Measurements from ENCODE around the gene PCID2. TPM values are rescaled to one million over a fixed set of nuclear protein-coding genes. Genes with fewer than 3 reads are reported as not detected.

The PCID2 gene
- polyA plus RNA-seq, 1 donor from 2014 or later: 81.3 TPM

GRCh38 chr13:113151745-113152690, 56.5 kb downstream of the PCID2 start:
- no peaks in the 10 kb centered on the region for H3K9me3 ChIP-seq (ENCODE audit: low read length)
- H3K27ac ChIP-seq (ENCODE audit: low read length): no peak overlapping the region
- H4K20me1 ChIP-seq (ENCODE audit: insufficient read depth): no peaks in the 10 kb centered on the region
- H3K4me3 ChIP-seq (ENCODE audit: low read length): no peak overlapping the region
- H3K9ac ChIP-seq (ENCODE audit: low read length): no peak overlapping the region
- H3K9me2 ChIP-seq (ENCODE audit: insufficient read depth, low read length): no peaks in the 10 kb centered on the region
- no peak overlapping the region for H2AFZ ChIP-seq (ENCODE audit: low read depth, low read length)
- TF ChIP-seq POLR2AphosphoS5 (IDR thresholded peaks at IDR 0.05): no peak
- TF ChIP-seq, protein P1, sequence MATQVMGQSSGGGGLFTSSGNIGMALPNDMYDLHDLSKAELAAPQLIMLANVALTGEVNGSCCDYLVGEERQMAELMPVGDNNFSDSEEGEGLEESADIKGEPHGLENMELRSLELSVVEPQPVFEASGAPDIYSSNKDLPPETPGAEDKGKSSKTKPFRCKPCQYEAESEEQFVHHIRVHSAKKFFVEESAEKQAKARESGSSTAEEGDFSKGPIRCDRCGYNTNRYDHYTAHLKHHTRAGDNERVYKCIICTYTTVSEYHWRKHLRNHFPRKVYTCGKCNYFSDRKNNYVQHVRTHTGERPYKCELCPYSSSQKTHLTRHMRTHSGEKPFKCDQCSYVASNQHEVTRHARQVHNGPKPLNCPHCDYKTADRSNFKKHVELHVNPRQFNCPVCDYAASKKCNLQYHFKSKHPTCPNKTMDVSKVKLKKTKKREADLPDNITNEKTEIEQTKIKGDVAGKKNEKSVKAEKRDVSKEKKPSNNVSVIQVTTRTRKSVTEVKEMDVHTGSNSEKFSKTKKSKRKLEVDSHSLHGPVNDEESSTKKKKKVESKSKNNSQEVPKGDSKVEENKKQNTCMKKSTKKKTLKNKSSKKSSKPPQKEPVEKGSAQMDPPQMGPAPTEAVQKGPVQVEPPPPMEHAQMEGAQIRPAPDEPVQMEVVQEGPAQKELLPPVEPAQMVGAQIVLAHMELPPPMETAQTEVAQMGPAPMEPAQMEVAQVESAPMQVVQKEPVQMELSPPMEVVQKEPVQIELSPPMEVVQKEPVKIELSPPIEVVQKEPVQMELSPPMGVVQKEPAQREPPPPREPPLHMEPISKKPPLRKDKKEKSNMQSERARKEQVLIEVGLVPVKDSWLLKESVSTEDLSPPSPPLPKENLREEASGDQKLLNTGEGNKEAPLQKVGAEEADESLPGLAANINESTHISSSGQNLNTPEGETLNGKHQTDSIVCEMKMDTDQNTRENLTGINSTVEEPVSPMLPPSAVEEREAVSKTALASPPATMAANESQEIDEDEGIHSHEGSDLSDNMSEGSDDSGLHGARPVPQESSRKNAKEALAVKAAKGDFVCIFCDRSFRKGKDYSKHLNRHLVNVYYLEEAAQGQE (IDR thresholded peaks at IDR 0.05; ENCODE audit: borderline replicate concordance): no peak
- TF ChIP-seq TAF1 (IDR thresholded peaks at IDR 0.05; ENCODE audit: low read depth): no peak
- no peak for TF ChIP-seq EP300 (conservative IDR thresholded peaks at IDR 0.05; ENCODE audit: poor library complexity, severe bottlenecking)
- no peak for TF ChIP-seq MXI1 (conservative IDR thresholded peaks at IDR 0.05; ENCODE audit: poor library complexity, severe bottlenecking)
- no peak for TF ChIP-seq RAD21 (conservative IDR thresholded peaks at IDR 0.05)
- no peak for TF ChIP-seq EZH2 (IDR thresholded peaks at IDR 0.05; ENCODE audit: borderline replicate concordance, insufficient read depth, low read length, poor library complexity, severe bottlenecking)
- TF ChIP-seq, protein P2, sequence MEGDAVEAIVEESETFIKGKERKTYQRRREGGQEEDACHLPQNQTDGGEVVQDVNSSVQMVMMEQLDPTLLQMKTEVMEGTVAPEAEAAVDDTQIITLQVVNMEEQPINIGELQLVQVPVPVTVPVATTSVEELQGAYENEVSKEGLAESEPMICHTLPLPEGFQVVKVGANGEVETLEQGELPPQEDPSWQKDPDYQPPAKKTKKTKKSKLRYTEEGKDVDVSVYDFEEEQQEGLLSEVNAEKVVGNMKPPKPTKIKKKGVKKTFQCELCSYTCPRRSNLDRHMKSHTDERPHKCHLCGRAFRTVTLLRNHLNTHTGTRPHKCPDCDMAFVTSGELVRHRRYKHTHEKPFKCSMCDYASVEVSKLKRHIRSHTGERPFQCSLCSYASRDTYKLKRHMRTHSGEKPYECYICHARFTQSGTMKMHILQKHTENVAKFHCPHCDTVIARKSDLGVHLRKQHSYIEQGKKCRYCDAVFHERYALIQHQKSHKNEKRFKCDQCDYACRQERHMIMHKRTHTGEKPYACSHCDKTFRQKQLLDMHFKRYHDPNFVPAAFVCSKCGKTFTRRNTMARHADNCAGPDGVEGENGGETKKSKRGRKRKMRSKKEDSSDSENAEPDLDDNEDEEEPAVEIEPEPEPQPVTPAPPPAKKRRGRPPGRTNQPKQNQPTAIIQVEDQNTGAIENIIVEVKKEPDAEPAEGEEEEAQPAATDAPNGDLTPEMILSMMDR (IDR thresholded peaks at IDR 0.05; ENCODE audit: poor library complexity, severe bottlenecking): no peak
- TF ChIP-seq SMC3 (conservative IDR thresholded peaks at IDR 0.05; ENCODE audit: poor library complexity): no peak
- no peaks in the 10 kb centered on the region for H3K36me3 ChIP-seq (ENCODE audit: insufficient read depth, low read length)
- H3K79me2 ChIP-seq (replicated peaks; ENCODE audit: insufficient read depth, low read length): no peaks in the 10 kb centered on the region
- H3K4me2 ChIP-seq (ENCODE audit: low read length): no peak overlapping the region
- H3K27me3 ChIP-seq (ENCODE audit: insufficient read depth, low read depth, low read length): peaks cover 16% of the 10 kb centered on the region
- no peaks in the 10 kb centered on the region for H3F3A ChIP-seq (ENCODE audit: insufficient read depth, low read length, poor library complexity, severe bottlenecking)

DNA sequence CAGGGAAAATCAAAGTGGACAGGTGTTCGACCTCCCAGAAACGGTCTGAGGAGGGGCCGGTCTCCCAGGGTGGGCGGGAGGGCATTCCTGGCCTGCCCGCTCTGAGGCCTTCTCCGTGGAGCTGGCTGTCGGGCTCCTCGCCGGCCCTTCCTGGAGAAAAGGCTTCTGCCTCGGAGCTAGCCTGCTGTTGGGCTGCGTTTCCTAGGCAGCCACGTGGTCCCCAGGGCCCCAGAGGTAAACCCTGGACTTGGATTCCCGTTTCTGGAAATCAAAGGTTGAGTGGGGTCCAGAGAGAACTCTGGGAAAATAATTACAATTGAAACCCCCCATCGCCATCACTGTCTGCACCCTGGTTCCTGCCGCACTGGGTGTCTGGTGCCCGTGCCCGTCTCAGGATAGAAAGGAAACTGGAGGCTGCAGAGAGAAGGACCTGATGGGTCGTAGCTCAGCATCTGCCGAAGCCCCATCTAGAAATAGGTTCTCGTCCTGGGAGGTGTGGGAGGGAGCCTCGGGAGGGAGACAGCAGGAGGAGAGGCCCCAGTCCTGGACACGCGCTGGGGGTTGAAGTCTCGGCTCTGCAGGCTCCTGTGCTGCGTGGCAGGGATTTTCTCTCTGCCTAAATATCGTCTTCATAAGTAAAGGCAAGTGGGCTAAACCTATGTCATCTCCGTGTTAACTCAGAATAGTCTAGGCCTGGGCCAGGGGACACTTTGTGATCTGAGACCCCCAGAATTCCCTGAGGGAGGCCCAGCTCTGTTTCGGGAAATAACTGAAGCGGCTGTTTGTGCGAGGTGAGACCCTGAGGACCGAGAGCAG, 57.7 kb downstream of the PCID2 start:
- Histone ChIP-seq H3K27me3 (ENCODE audit: insufficient read depth, low read depth, low read length) (peaks cover 16% of the 10 kb centered on the region), H3K79me2 (replicated peaks; ENCODE audit: insufficient read depth, low read length) (no peaks in the 10 kb centered on the region), H3K27ac (ENCODE audit: low read length) (no peak overlapping the region), H3K9ac (ENCODE audit: low read length) (no peak overlapping the region), H4K20me1 (ENCODE audit: insufficient read depth) (no peaks in the 10 kb centered on the region), H3K4me3 (ENCODE audit: low read length) (no peak overlapping the region), H3K9me2 (ENCODE audit: insufficient read depth, low read length) (no peaks in the 10 kb centered on the region), H2AFZ (ENCODE audit: low read depth, low read length) (no peak overlapping the region), H3K36me3 (ENCODE audit: insufficient read depth, low read length) (no peaks in the 10 kb centered on the region), H3F3A (ENCODE audit: insufficient read depth, low read length, poor library complexity, severe bottlenecking) (no peaks in the 10 kb centered on the region), H3K9me3 (ENCODE audit: low read length) (no peaks in the 10 kb centered on the region), H3K4me2 (ENCODE audit: low read length) (no peak overlapping the region)
- TF ChIP-seq, protein P2 (IDR thresholded peaks at IDR 0.05; ENCODE audit: poor library complexity, severe bottlenecking): no peak
- TF ChIP-seq POLR2AphosphoS5 (IDR thresholded peaks at IDR 0.05) (no peak), EZH2 (IDR thresholded peaks at IDR 0.05; ENCODE audit: borderline replicate concordance, insufficient read depth, low read length, poor library complexity, severe bottlenecking) (no peak), MXI1 (conservative IDR thresholded peaks at IDR 0.05; ENCODE audit: poor library complexity, severe bottlenecking) (no peak), SMC3 (conservative IDR thresholded peaks at IDR 0.05; ENCODE audit: poor library complexity) (no peak), RAD21 (conservative IDR thresholded peaks at IDR 0.05) (no peak), EP300 (conservative IDR thresholded peaks at IDR 0.05; ENCODE audit: poor library complexity, severe bottlenecking) (no peak), TAF1 (IDR thresholded peaks at IDR 0.05; ENCODE audit: low read depth) (no peak)
- TF ChIP-seq, protein P1 (IDR thresholded peaks at IDR 0.05; ENCODE audit: borderline replicate concordance): no peak
